ENCODE data around the gene BOC.
A peak's percentile ranks its signal among the peaks of the same experiment; 100 is the strongest.
"Not testable (repeated sequence)": the region's sequence is repeated elsewhere in the genome, so short reads cannot be mapped to it uniquely, and the experiment has no call there.

The BOC gene, protein sequence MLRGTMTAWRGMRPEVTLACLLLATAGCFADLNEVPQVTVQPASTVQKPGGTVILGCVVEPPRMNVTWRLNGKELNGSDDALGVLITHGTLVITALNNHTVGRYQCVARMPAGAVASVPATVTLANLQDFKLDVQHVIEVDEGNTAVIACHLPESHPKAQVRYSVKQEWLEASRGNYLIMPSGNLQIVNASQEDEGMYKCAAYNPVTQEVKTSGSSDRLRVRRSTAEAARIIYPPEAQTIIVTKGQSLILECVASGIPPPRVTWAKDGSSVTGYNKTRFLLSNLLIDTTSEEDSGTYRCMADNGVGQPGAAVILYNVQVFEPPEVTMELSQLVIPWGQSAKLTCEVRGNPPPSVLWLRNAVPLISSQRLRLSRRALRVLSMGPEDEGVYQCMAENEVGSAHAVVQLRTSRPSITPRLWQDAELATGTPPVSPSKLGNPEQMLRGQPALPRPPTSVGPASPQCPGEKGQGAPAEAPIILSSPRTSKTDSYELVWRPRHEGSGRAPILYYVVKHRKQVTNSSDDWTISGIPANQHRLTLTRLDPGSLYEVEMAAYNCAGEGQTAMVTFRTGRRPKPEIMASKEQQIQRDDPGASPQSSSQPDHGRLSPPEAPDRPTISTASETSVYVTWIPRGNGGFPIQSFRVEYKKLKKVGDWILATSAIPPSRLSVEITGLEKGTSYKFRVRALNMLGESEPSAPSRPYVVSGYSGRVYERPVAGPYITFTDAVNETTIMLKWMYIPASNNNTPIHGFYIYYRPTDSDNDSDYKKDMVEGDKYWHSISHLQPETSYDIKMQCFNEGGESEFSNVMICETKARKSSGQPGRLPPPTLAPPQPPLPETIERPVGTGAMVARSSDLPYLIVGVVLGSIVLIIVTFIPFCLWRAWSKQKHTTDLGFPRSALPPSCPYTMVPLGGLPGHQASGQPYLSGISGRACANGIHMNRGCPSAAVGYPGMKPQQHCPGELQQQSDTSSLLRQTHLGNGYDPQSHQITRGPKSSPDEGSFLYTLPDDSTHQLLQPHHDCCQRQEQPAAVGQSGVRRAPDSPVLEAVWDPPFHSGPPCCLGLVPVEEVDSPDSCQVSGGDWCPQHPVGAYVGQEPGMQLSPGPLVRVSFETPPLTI

DNA sequence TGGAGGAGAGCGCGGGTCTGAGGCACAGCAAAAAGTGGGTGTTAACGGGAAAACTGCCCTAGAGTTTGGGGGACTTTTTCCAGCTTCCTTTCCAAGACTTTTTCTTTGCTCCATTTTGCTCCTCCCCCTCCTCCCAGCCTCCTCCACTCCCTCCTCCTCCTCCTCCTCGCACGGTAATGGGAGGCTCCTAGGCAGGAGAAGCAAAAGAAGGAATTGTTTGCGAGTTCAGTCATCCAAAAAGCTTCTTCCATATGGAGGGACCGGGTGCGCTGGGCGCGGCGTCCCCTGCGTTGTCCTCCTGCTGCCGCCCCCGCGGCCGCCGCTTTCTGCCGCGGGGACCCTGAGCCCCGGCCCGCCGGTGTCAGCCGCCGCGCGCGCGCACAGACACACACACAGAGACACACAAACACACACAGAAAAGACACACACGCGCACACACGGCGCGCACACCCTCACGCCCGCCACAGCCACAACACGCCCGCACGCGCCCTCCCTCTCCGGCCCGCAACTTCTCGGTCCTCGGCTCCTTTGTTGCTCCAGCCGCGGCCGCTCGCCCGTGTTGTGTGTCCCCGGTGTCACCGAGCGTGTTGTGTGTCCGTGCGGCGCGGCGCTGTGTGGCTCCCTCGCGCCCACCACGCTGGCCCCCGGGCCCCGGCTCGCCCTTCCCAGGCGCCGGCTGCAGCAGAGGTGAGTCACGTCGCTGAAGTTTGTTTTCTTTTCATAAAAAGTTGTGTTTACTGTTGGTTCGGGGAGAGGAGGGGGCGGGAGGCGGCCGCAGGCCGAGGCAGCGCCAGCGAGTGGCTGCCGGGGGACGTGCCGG is at the start of gene BOC:
TSS of gene BOC (plus strand) at position 228 of the 820 bp plus-strand sequence. CDS start 38,246 bp downstream, outside the sequence.
- DNase-seq (ENCODE audit: low spot score), result peak; percentile 70

DNA sequence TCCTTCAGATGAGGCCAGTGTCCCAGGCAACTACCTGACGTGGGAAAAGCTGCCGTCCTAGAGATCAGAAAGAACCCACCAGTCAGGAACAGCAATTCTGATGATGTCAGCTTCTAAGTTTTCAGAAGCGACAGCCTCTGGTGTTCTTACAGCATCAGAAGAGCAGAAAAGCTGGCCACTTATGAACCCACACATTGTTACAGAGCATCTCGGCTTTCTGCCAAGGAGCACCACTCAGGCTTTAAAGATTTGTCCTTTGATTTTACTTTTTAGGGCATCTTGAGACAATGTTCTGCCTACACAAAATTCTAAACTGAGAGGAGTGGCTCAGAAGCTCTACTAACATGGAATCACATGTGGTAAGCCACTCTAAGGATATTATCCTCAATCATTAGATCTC is 49.7 kb upstream of the BOC start:
- DNase-seq (ENCODE audit: low spot score), result no peak

DNA sequence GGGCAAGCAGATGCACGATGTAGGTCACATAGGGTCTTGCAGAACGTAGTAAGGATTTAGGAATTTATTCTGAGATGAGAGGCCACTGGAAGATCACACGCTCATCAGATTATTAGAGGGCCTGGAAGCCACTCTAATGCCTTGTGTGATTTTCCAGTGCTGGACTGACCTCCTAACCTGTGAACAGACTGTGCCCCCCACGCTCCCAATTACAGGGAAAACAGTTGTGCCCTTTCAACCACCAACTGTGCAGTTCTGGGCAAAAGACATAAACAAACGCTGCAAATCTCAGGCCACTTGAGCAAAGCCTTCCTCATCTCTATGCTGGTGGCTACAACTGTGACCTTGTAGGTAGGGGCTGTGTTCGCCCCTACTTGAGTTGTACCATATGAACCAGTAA is 48.2 kb upstream of the BOC start:
- DNase-seq (ENCODE audit: low spot score), result no peak

DNA sequence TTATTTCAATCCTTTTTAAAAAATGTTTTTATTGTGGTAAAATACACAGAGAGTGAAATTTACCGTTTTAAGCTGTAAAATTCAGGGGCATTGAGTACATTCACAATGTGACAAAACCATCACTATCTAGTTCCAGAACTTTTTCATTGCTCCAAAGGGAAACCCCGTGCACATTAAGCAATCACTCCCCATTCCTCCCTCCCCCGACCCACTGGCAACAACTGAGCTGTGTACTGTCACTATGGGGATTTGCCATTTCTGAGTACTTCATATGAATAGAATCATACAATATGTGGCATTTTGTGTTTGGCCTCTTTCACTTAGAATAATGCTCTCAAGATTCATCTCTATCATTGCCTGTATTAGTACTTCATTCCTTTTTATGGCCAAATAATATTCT is 45.5 kb upstream of the BOC start:
- no peak for DNase-seq (ENCODE audit: low spot score)

DNA sequence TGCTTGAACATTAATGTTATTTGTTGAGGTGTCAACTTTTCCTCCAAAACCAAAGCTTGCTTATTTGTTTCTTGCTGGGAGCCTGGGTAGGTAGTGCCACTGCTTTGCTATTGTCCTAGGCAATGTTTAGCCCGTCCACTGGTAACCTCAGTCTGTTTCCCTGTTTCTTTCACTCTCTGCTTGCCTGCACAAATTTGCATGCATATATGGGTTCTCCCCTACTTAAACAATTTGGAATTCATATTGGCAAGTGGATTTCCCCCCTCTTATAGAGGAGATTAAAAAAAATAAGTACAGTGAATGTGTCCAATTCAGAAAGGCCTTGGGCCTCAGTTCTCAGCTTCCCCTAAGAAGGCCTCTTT is 45.0 kb upstream of the BOC start:
- no peak for DNase-seq (ENCODE audit: low spot score)

DNA sequence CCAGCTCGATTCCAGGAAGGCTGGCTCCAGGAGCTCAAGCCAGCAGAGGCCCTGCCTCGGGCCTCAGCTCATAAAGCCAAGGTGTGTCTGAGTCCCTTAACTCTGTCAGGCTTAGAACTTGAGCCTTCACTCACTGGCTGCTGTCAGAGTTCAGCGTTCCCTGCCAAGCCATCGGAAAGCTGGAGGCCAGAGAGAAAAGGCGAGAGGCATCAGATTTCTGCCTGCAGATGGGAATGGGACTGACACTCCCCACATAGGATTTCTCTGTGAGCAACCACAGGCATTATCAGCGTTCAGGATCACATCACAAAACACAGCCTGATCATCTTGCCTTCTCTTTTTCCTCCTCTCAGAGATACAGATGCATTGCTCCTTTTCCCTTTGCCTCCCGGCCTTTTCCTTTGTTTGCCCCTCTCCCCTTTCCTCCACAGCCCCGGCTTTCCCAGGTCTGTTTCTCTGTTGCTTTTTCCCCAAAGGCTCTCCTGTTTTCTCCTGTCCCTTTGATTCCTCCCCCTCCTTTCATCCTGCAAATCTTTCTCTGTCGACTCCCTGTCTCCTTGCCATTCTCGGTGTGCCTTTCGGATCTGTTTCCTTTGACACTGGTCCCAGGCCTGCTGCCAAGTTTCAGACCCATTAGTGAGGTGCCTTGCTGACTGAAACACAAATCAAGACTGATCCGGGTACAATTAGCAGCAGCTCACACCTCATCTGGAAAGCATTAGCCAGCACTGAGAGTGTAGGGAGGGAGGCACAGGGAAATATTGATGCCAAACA is 44.5 kb upstream of the BOC start:
- DNase-seq (ENCODE audit: low spot score), result peak; percentile 48

DNA sequence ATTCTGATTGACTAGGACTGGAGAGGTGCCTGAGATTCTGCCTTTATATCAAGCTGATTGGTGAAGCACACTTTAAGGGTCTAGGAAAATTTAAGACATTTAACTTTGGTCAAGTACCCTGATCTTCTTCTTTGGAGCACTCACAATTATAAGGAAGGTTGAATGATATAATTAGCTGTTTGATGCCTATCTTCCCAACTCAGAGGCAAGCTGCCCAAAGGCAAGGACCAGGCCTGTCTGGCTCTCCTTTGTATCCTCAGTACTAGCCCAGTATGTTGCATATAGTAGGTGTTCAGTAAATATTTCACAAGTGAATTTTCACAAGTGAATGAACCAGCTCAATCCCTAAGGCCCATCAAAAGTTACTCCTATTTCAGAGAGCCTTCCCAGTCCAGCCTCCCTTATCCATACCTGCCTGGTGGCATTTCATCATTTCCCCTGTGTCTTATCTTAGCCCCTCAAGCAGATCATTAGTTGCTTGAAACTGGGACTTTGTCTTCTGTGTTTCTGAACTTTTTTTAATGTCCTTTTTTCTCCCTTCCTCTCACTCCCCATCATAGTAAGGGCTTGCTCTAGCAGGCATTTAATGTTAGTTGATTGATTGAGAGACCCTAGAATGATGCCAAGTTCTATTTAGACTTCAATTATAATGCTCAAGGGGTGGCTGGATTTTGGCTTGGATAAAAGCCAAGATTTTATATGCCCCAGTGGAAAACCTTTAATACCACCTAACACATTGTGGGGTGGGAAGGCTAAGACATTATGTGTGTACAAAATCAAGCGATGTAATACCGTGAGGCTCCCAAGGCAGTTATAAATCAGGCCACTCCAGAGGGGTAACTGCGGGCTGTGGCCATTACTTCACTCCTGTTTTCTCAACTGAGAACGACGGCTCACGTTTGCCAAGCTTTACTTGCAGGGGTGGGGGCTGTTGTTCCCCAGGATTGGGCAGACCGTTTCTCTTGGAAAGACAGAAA is 43.2 kb upstream of the BOC start:
- no peak for DNase-seq (ENCODE audit: low spot score)

DNA sequence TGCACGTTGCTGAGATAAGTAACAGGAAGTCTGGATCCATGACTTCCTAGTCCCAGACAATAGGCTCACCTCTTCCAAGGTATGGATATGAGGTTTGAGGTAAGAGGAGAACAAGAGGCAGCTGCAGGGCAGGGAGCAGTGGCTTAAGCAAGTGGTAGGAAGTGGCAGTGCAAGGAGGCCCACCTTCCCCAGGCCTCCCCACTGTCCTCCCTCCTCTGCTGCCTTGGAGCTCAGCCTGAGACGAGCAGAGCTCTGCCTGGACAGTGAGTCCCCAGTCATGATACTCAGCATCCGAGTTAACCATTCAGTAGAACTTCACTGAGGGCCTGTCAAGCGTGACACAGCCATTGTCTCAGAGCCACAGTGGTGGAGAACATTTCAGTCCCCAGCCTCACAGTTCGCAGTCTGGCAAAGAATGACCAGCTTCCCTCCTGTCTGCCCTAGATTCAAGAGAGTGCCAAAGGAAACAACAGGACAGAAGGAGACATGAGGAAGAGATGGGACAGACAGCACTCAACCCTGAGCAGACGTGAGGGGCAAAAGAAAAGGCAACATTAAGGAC is 41.4 kb upstream of the BOC start:
- DNase-seq (ENCODE audit: low spot score), result no peak

DNA sequence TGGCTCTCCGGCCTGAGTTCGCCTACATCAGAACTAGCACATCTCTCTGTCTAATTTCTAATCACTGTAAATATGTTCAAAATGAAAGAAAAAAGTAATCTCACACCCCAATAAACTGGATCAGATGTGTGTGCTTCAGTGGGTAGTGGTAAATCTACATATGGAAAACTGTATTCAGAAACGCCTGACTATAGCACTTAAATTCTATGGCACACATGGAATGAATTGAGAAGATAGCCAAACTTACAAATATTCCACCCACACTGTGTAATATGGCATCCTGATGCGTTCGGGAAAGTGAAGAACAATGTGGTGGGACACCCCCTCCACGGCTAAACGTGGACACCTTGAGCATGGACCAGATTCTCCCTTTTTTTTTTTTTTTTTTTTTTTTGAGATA is 40.6 kb upstream of the BOC start:
- DNase-seq (ENCODE audit: low spot score), result no peak

DNA sequence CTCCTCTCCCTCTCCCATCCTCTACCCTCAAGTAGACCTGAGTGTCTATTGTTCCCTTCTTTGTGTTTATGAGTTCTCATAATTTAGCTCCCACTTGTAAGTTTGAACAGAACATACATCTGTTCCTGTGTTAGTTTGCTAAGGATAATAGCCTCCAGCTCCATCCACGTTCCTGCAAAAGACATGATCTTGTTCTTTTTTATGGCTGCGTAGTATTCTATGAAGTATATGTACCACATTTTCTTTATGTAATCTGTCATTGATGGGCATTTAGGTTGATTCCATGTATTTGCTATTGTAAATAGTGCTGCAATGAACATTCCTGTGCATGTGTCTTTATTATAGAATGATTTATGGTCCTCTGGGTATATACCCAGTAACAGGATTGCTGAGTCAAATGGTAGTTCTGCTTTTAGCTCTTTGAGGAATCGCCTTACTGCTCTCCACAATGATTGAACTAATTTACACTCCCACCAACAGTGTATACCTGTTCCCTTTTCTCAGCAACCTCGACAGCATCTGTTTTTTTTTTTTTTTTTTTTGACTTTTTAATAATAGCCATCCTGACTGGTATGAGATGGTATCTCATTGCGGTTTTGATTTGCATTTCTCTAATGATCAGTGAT is 39.6 kb upstream of the BOC start:
- DNase-seq (ENCODE audit: low spot score), result not testable (repeated sequence)

DNA sequence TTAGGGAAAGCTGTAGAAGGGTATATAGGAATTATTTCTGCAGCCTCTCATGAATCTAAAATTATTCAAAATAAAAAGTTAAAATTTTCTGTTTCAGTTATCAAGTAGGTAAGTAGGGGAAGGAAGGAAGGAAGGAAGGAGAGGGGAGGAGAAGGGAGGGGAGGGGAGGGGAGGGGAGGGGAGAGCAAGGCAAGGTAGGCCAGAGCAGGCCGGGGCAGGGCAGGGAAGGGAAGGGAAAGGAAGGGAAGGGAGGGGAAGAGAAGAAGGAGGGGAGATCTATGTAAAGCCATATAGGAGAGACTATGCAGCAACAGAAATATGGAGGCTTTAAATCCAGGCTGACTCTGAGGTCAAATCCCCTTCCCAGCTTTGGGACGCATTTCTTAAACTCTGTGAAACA is 38.3 kb upstream of the BOC start:
- DNase-seq (ENCODE audit: low spot score), result no peak

DNA sequence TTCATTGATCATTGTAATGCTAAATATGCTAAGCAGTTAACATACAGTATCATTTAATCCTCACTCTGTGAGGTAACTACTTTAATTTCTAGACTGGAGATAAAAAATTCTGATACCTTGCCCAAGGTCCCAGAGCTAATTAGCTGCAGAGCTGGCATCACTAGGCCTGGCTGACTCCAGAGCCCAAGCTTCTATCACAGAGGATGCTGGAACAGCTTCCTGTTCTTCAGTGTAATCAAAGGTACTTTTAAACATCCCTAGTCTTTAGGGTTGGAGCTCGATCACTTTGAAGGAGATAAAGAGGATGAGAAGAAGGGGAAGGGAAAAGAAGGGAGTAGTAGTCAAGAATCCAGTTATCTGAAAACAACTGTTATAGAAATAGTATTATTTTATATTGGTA is 37.1 kb upstream of the BOC start:
- no peak for DNase-seq (ENCODE audit: low spot score)

DNA sequence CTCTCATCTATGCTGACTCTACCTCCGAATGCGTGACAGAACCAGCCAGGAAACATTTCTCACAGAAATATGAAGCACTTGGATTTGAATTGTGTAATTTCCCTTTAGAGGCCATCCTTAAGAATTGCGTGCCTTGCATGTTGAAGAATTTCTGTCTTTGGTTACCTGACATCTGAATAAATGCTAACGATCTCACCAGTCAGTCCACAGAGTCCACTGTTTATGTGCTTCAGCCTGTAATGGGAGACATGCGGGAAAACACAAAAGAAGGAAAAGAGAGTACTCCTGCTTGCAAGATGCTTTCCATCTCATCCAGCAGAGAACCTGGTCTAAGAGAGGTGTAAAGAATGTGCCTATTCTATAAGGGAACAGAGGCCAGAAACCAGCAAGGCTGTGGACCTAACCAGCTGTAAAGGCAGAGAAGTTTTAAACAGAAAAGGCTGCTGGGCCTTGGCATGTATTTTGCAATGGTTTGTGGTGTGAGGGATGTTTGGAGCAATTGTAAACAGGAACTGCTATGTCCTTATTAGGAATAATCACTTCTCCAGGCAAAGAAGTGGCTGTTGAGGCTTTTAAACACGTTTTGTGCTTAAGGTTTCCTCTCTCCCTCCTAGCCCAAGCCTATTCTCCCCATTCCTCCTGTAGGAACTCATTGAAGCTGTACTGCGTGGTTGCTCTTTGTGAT is 36.4 kb upstream of the BOC start:
- no peak for DNase-seq (ENCODE audit: low spot score)

DNA sequence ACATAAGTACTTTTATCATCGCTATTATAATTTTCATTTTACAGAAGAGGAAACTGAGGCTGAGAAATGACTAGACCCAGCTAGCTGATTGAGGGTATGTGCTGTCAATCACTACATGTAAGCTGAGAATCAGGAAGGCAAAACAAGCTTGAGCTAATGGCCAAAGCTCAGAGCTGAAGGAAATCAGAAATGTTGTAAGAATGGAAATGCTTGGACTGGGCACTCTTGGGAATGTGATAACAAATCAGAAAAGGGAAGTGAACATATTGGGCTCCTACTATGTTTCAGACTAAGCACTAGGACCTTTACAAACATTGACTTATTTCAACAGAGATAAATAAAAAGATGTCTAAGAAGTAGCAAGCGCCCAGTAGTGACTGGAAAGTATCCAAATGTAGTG is 33.8 kb upstream of the BOC start:
- no peak for DNase-seq (ENCODE audit: low spot score)

DNA sequence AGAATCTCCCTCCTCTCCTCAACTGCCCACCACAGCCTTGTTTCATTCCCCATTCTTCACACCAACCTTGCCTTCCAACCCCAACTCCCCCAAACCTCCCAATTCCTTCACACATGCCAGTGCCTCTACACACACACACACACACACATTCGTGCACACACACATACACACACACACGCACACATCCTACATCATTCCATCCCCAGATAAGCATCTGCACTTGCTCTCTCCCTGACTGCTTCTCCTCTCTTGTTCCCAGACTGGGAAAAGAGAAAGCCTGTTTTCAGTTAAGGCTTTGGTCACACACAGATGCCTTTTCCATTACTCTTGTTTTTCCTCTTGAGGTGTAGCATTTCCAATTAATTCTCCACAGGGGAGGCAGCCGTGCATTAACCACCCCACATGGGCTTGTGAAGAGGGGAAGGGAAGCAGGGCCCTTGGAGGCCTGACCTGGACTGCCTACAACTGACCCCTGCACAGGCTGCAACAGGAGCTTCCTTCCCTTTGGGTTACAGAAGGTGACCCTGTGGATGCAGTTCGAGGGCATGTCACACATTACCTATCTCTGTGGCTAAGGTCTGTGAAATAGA is 32.0 kb upstream of the BOC start:
- DNase-seq (ENCODE audit: low spot score), result no peak

DNA sequence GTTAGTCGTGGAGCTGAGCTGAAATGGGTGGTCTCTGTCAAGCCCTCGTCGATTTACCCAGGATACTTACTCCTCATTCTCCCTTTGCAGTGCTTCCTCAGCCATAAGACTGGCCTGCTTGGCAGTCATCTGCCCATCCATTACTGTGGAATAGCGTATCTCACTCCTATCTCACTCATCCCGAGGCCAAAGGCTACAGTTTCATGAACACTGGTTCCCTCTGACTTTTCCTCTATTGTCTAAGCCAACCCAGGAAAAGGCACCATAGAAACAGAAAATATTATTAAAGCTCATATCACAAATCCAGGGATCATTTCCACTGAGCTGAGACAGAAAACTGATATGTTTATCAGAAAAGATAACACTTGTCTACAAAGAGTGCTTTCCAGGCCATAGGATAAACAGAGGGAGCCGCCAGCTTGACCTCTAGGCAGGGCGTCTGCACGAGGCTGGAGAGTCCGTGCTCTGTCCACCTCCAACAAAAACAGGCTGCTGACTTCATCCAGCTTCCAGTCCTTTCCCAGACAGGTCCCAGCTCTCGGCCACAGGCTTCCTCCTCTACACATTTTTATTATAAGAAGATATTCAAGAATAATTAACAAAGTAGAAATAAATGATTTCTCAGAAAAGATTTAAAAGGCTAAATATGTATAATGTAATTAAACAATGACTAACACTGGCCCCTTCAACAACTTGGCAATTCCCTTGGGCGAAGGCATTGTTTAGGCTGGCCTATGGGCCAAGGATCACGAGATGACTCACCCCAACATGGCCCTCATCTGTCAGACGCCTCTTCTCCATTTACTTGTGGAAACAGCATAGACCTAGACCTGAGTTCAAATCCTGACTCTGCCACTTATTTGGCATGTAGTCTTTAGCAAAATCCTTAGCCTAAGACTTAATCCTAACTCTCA is 27.4 kb upstream of the BOC start:
- DNase-seq (ENCODE audit: low spot score), result no peak

DNA sequence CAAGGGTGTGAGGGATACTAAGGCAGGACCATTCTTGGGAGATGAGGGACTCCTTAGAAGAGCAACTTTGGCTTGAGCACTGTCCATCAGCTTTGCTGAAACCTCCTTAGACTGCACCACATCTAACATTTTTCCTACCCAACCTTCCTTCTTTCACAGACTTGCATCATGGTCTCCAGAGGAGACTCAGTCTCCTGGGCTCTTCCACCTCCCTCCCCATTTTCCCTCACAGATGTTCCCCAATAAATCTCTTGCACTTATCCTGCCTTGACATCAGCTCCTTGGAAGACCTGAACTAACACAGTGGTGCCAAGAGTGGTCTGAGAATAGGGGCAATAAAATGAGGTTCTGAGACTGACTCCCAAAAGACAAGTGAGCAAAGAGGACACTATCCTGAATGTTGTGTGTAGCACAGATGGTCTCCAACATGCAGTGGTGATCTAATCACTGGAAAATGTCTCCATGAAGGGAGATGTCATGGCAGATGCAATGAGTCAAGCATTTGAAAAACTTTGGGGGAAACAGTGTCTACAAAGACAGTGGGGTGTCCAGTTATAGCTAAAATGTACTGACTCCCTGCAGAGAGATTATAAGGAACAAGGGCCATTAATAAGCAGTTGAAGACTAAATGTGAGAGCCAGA is 26.0 kb upstream of the BOC start:
- no peak for DNase-seq (ENCODE audit: low spot score)

Data from D341Med (cell line).